Measurements from ENCODE around the gene USP17L29. TPM values are rescaled to one million over a fixed set of nuclear protein-coding genes. Genes with fewer than 3 reads are reported as not detected.
"Not testable (repeated sequence)": the region's sequence is repeated elsewhere in the genome, so short reads cannot be mapped to it uniquely, and the experiment has no call there.

USP17L29 gene
- total RNA-seq, 1 experiment from 2014 or later: not detected

- H3K9me3 ChIP-seq (ENCODE audit: low read length): no peaks in the 10 kb centered on the region
- H3K79me2 ChIP-seq (ENCODE audit: low read length): no peaks in the 10 kb centered on the region
- H4K20me1 ChIP-seq (ENCODE audit: low read length): no peaks in the 10 kb centered on the region
- ATAC-seq (no peak), DNase-seq (no peak)
- H3K4me2 ChIP-seq (ENCODE audit: low read length): no peak overlapping the region
- no peaks in the 10 kb centered on the region for H3K27me3 ChIP-seq (ENCODE audit: low read length)
- no peaks in the 10 kb centered on the region for H3K9me2 ChIP-seq (replicated peaks; ENCODE audit: low read length)
- H3K4me3 ChIP-seq (ENCODE audit: low read length): no peak overlapping the region
- H3K27ac ChIP-seq (ENCODE audit: low read length): no peak overlapping the region
- H3F3A ChIP-seq (ENCODE audit: low read length, unreplicated experiment): no peaks in the 10 kb centered on the region
- TF ChIP-seq EZH2 (IDR thresholded peaks at IDR 0.05; ENCODE audit: low read length, unreplicated experiment): no peak
- no peak for TF ChIP-seq EZH2phosphoT487 (IDR thresholded peaks at IDR 0.05; ENCODE audit: borderline replicate concordance, low read length)
- no peak for TF ChIP-seq CTCF (conservative IDR thresholded peaks at IDR 0.05; ENCODE audit: low read depth, low read length)
- H3K36me3 ChIP-seq (ENCODE audit: low read depth, low read length): no peaks in the 10 kb centered on the region
- no peak overlapping the region for H3K9ac ChIP-seq (ENCODE audit: low read length)
- no peaks in the 10 kb centered on the region for H3K4me1 ChIP-seq (ENCODE audit: insufficient read depth, low read length)
- CTCF ChIA-PET: no interaction called here
- intact Hi-C loops (cut with micrococcal nuclease): no loop called here
- H2AFZ ChIP-seq (ENCODE audit: low read length): no peak overlapping the region
- BruUV-seq (replicated peaks): no TSS peak
- POLR2A ChIA-PET (ENCODE audit: unreplicated experiment): no interaction called here
These were observed 30.7 kb downstream of the USP17L29 start for GRCh38 chr4:9384126-9384525.

- H3K9me2 ChIP-seq (replicated peaks; ENCODE audit: low read length); ATAC-seq; H4K20me1 ChIP-seq (ENCODE audit: low read length); H3K4me3 ChIP-seq (ENCODE audit: low read length); H3K79me2 ChIP-seq (ENCODE audit: low read length); H3F3A ChIP-seq (ENCODE audit: low read length, unreplicated experiment); H3K27ac ChIP-seq (ENCODE audit: low read length); H2AFZ ChIP-seq (ENCODE audit: low read length); BruUV-seq (replicated peaks); CTCF ChIA-PET; intact Hi-C loops (cut with micrococcal nuclease); DNase-seq; POLR2A ChIA-PET (ENCODE audit: unreplicated experiment); H3K9me3 ChIP-seq (ENCODE audit: low read length); H3K4me2 ChIP-seq (ENCODE audit: low read length); H3K36me3 ChIP-seq (ENCODE audit: low read depth, low read length); H3K9ac ChIP-seq (ENCODE audit: low read length); H3K4me1 ChIP-seq (ENCODE audit: insufficient read depth, low read length); H3K27me3 ChIP-seq (ENCODE audit: low read length): not testable (repeated sequence)
These were observed 35.6 kb downstream of the USP17L29 start for GRCh38 chr4:9389001-9389400.

Other genes starting within 250 kb of the USP17L29 start
- not detected in 2 replicates for gene FAM90A26, start 183.2 kb upstream of the USP17L29 start, total RNA-seq (2014; rRNA removed)
- not detected in 2 replicates for gene USP17L10, start 143.0 kb upstream of the USP17L29 start, total RNA-seq (2014; rRNA removed)
- gene USP17L11, start 138.2 kb upstream of the USP17L29 start, total RNA-seq (2014; rRNA removed): not detected in 2 replicates
- gene USP17L12, start 133.5 kb upstream of the USP17L29 start, total RNA-seq (2014; rRNA removed): not detected in 2 replicates
- gene USP17L13, start 128.7 kb upstream of the USP17L29 start, total RNA-seq (2014; rRNA removed): not detected in 2 replicates
- not detected in 2 replicates for gene USP17L15, start 119.3 kb upstream of the USP17L29 start, total RNA-seq (2014; rRNA removed)
- gene USP17L17, start 109.8 kb upstream of the USP17L29 start, total RNA-seq (2014; rRNA removed): not detected in 2 replicates
- not detected in 2 replicates for gene USP17L18, start 105.0 kb upstream of the USP17L29 start, total RNA-seq (2014; rRNA removed)
- gene USP17L19, start 100.3 kb upstream of the USP17L29 start, total RNA-seq (2014; rRNA removed): not detected in 2 replicates
- not detected in 2 replicates for gene USP17L20, start 95.5 kb upstream of the USP17L29 start, total RNA-seq (2014; rRNA removed)
- gene USP17L21, start 90.8 kb upstream of the USP17L29 start, total RNA-seq (2014; rRNA removed): not detected in 2 replicates
- not detected in 2 replicates for gene USP17L22, start 86.0 kb upstream of the USP17L29 start, total RNA-seq (2014; rRNA removed)
- gene USP17L24, start 28.5 kb upstream of the USP17L29 start, total RNA-seq (2014; rRNA removed): not detected in 2 replicates
- gene USP17L25, start 23.7 kb upstream of the USP17L29 start, total RNA-seq (2014; rRNA removed): not detected in 2 replicates
- not detected in 2 replicates for gene USP17L26, start 19.0 kb upstream of the USP17L29 start, total RNA-seq (2014; rRNA removed)
- not detected in 2 replicates for gene USP17L5, start 14.2 kb upstream of the USP17L29 start, total RNA-seq (2014; rRNA removed)
- not detected in 2 replicates for gene USP17L27, start 9.5 kb upstream of the USP17L29 start, total RNA-seq (2014; rRNA removed)
- gene USP17L28, start 4.7 kb upstream of the USP17L29 start, total RNA-seq (2014; rRNA removed): not detected in 2 replicates
- not detected in 2 replicates for gene USP17L30, start 9.5 kb downstream of the USP17L29 start, total RNA-seq (2014; rRNA removed)
- gene DEFB131A, start 90.8 kb downstream of the USP17L29 start, total RNA-seq (2014; rRNA removed): not detected in 2 replicates

Data from PC-3 (cell line).